Left lung (tissue), 10 donors: ENCODE data around the gene CDC42EP4. TPM values are rescaled to one million over a fixed set of nuclear protein-coding genes. Genes with fewer than 3 reads are reported as not detected.
A peak's percentile ranks its signal among the peaks of the same experiment; 100 is the strongest.

ENCODE experiments used
- ATAC-seq: fragments of 200-7000 bp; cut with Tn5 transposase; one replicate; pipeline ENCODE4 v1.9.1; 2020; ENCODE audit warnings: moderate library complexity
- DNase-seq, 4 donors: peaks; one replicate each; pipeline ENCODE4 v3.0.0-alpha.2; 2013 to 2020
- H3K27ac ChIP-seq, 2 donors: fragments of 200-600 bp; sonication (generic) in 1 of 2; one replicate each; pipeline versions ENCODE4 v1.5.0 to v1.8.0; 2020 to 2021
- H3K27me3 ChIP-seq, 2 donors: fragments of 200-600 bp; sonication (generic) in 1 of 2; one replicate each; pipeline versions ENCODE4 v1.5.0 to v1.8.0; 2020 to 2021
- H3K36me3 ChIP-seq, 2 donors: fragments of 200-600 bp; sonication (generic) in 1 of 2; one replicate each; pipeline versions ENCODE4 v1.5.0 to v1.8.0; 2020 to 2021
- H3K4me1 ChIP-seq, 2 donors: fragments of 200-600 bp; one replicate each; pipeline ENCODE4 v1.8.0; 2021
- H3K4me3 ChIP-seq, 2 donors: fragments of 200-600 bp; sonication (generic) in 1 of 2; one replicate each; pipeline versions ENCODE4 v1.5.0 to v1.8.0; 2020 to 2021; ENCODE audit warnings: mild to moderate bottlenecking in 1 of 2
- H3K9me3 ChIP-seq, 2 donors: fragments of 200-600 bp; sonication (generic) in 1 of 2; one replicate each; pipeline versions ENCODE4 v1.5.0 to v1.8.0; 2020 to 2021
- CTCF ChIP-seq, 2 donors: fragments of 200-600 bp; sonication (generic) in 1 of 2; IDR thresholded peaks; one replicate each; pipeline versions ENCODE4 v1.5.0 to v1.8.0; 2021; ENCODE audit warnings: antibody characterized with exemption in 2 of 2
- intact Hi-C, 2 donors: fragments of 100-400 bp; cut with DNase I; formaldehyde crosslinking; loops; one replicate each; pipeline versions ENCODE4 v1.11.2 to v1.14.2; 2022
- polyA plus RNA-seq, 6 donors: library from polyadenylated mRNA; unstranded; fragments of 120-200 nt; gene quantifications; one replicate each; pipeline ENCODE4 v1.2.1, GENCODE V29; 2013; ENCODE audit not compliant: insufficient read length in 6 of 6
- total RNA-seq, 2 donors: library from RNA; stranded (reverse); fragmentation: NEBNext Ultra II Directional; extraction: Animal tissue kit (Norgen Biotek cat#: 25700); gene quantifications; one replicate each; pipeline ENCODE4 v1.2.1, GENCODE V29; 2021
- donor health status: DM: no; HTN: yes; CAD: no.
- donor health status: DM: no; HTN: no; CAD: no.

Gene CDC42EP4
- total and polyA plus RNA-seq, 8 donors, result 30.2 to 86.3 (median 67.1) TPM

DNA sequence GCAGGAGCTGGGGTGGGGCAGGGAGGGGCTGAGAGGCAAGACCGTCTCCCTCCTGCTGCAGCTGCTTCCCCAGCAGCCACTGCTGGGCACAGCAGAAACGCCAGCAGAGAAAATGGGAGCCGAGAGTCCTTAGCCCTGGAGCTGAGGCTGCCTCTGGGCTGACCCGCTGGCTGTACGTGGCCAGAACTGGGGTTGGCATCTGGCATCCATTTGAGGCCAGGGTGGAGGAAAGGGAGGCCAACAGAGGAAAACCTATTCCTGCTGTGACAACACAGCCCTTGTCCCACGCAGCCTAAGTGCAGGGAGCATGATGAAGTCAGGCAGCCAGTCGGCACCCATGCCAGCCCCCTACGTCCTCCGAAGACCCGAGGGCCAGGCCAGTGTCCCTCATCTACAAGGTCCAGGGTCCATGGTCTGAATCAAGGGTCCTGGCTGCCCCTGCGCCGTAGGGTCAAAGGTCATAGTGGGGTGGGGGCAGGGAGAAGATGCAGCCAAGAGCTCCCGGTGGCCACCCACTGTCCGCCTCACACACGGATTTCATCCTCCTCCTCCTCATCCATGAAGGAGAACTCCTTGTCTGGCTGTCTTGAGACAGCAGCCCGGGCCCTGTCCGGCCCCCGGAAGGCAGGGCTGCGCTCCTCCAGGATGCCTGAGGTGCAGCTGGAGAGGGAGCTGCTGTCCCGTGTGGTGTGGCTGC is 26.7 kb downstream of the CDC42EP4 start:
- H3K9me3 ChIP-seq, result no peaks in the 10 kb centered on the region
- ATAC-seq (no peak), DNase-seq (peak in 1 of 4 donors; percentile 50)
- no peak overlapping the region for H3K27ac ChIP-seq
- no peaks in the 10 kb centered on the region for H3K27me3 ChIP-seq
- TF ChIP-seq CTCF (IDR thresholded peaks at IDR 0.05), result no peak
- no peak overlapping the region for H3K4me3 ChIP-seq
- H3K36me3 ChIP-seq, result peaks cover 0 to 44% of the 10 kb centered on the region in 2 donors
- intact Hi-C loops, result no loop called here
- H3K4me1 ChIP-seq, result peaks cover 0 to 36% of the 10 kb centered on the region in 2 donors

DNA sequence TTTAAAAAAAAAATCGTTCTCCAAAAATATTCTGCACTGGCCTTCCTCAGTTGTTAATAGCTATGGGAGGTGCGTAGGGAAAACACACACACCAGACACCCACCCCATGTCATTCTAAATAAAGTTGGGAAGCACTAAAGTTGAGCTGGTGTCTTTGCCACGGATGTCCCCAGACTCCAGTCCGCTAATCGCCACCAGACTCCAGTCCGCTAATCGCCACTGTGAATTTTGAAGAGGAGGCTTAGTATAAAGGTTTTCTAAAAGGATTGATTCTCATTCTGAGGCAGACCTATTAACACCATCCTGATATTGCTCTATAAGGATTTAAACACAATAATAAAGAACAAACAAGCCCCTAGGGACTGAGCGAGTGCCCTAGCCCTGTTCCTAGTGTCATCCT is 27.4 kb downstream of the CDC42EP4 start:
- no peak for TF ChIP-seq CTCF (IDR thresholded peaks at IDR 0.05)
- Histone ChIP-seq H3K4me1 (peaks cover 0 to 29% of the 10 kb centered on the region in 2 donors), H3K4me3 (no peak overlapping the region), H3K27ac (no peak overlapping the region), H3K36me3 (peaks cover 0 to 44% of the 10 kb centered on the region in 2 donors), H3K27me3 (no peaks in the 10 kb centered on the region), H3K9me3 (no peaks in the 10 kb centered on the region)
- ATAC-seq (no peak), DNase-seq (peak in 1 of 4 donors; percentile 4)
- intact Hi-C loops, result no loop called here

DNA sequence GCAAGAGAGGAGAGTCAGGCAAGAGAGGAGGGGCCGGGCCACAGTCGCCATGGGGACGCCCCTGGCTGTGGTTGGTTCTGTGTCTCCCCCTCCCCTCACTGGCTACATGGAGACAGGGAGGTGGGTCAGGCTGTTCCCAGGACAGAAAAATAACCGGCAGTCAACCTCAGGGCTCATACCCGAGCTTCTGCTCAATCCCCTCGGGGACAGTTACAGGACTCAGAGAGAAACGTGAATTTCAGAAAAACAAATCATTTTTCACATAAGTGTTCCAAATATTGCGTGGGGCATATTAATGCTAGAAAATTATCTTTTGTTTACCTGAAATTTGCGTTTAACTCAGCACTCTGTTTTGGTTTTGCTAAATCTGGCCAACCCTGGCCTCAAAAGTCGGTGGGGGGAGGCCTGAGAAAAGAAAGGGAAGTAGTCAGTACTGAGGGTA is 27.9 kb downstream of the CDC42EP4 start:
- Histone ChIP-seq H3K4me1 (peaks cover 0 to 27% of the 10 kb centered on the region in 2 donors), H3K9me3 (no peaks in the 10 kb centered on the region), H3K36me3 (peaks cover 0 to 44% of the 10 kb centered on the region in 2 donors), H3K27ac (no peak overlapping the region), H3K27me3 (no peaks in the 10 kb centered on the region), H3K4me3 (no peak overlapping the region)
- ATAC-seq (no peak), DNase-seq (peak in 2 of 4 donors; percentile 45 to 51)
- intact Hi-C loops, result no loop called here
- TF ChIP-seq CTCF (IDR thresholded peaks at IDR 0.05), result no peak

GRCh38 chr17:73283250-73283649 is 28.6 kb downstream of the CDC42EP4 start:
- H3K27ac ChIP-seq, result no peak overlapping the region

More at GRCh38 chr17:73283250-73283649, 28.6 kb downstream of the CDC42EP4 start:
- Histone ChIP-seq H3K27me3 (no peaks in the 10 kb centered on the region), H3K36me3 (peaks cover 0 to 44% of the 10 kb centered on the region in 2 donors), H3K9me3 (no peaks in the 10 kb centered on the region), H3K4me1 (peaks cover 2 to 27% of the 10 kb centered on the region in 2 donors), H3K4me3 (no peak overlapping the region)
- intact Hi-C loops, result no loop called here
- TF ChIP-seq CTCF (IDR thresholded peaks at IDR 0.05), result no peak
- DNase-seq (peak in 1 of 4 donors; percentile 41), ATAC-seq (no peak)
